Neuronal stem cell (in vitro differentiated cells): ENCODE measurements around the gene CCND3.

Experiments
- DNase-seq: peaks from one replicate; pipeline ENCODE4 v3.0.0-alpha.2; 2013; ENCODE audit warnings: low spot score
- H2AFZ ChIP-seq: one replicate; pipeline ENCODE4 v1.6.1; 2013; ENCODE audit warnings: mild to moderate bottlenecking, low read length, inconsistent platforms
- H2AK5ac ChIP-seq: 2 replicates; pipeline ENCODE4 v1.6.1; 2013; ENCODE audit warnings: low read depth, mild to moderate bottlenecking, inconsistent platforms, low read length, moderate library complexity, mixed read lengths
- H2BK120ac ChIP-seq: 2 replicates; pipeline ENCODE4 v1.6.1; 2013; ENCODE audit warnings: low read depth, mild to moderate bottlenecking, inconsistent platforms, low read length, moderate library complexity, mixed read lengths
- H2BK12ac ChIP-seq: one replicate; pipeline ENCODE4 v1.6.1; 2013; ENCODE audit warnings: low read length, inconsistent platforms
- H2BK15ac ChIP-seq: 2 replicates; pipeline ENCODE4 v1.6.1; 2013; ENCODE audit warnings: mild to moderate bottlenecking, low read length, inconsistent platforms, mixed read lengths
- H2BK5ac ChIP-seq: one replicate; pipeline ENCODE4 v1.6.1; 2013; ENCODE audit warnings: inconsistent platforms, mild to moderate bottlenecking, low read length, moderate library complexity
- H3K14ac ChIP-seq: one replicate; pipeline ENCODE4 v1.6.1; 2013; ENCODE audit warnings: low read length, inconsistent platforms
- H3K18ac ChIP-seq: 2 replicates; pipeline ENCODE4 v1.6.1; 2013; ENCODE audit warnings: low read length, inconsistent platforms
- H3K23ac ChIP-seq: 2 replicates; pipeline ENCODE4 v1.6.1; 2013; ENCODE audit warnings: low read depth, mild to moderate bottlenecking, mixed read lengths, low read length, inconsistent platforms; ENCODE audit not compliant: poor library complexity
- H3K27ac ChIP-seq: replicated peaks from 3 replicates; pipeline ENCODE4 v1.5.1; 2013; ENCODE audit warnings: low read length, inconsistent platforms
- H3K27me3 ChIP-seq, 3 experiments: 2 replicates each; pipeline ENCODE4 v1.6.1; 2013; ENCODE audit warnings: low read length in 3 of 3, mild to moderate bottlenecking in 2 of 3, inconsistent platforms in 1 of 3, low read depth in 1 of 3, mixed read lengths in 1 of 3, moderate library complexity in 1 of 3; ENCODE audit not compliant: control insufficient read depth in 3 of 3, insufficient read depth in 3 of 3
- H3K36me3 ChIP-seq, 2 donors: replicated peaks in 1 of 2; 2 replicates each; pipeline ENCODE4 v1.6.1; 2013; ENCODE audit warnings: low read length in 2 of 2; ENCODE audit not compliant: control insufficient read depth in 2 of 2, insufficient read depth in 2 of 2
- H3K4ac ChIP-seq: 2 replicates; pipeline ENCODE4 v1.6.1; 2013; ENCODE audit warnings: inconsistent platforms, mild to moderate bottlenecking, low read length, moderate library complexity
- H3K4me1 ChIP-seq, 2 donors: 1 replicate in 1 of 2; 2 replicates in 1 of 2; pipeline ENCODE4 v1.6.1; 2013; ENCODE audit warnings: low read length in 2 of 2, low read depth in 1 of 2; ENCODE audit not compliant: control insufficient read depth in 2 of 2, insufficient read depth in 1 of 2
- H3K4me2 ChIP-seq: one replicate; pipeline ENCODE4 v1.6.1; 2013; ENCODE audit warnings: mild to moderate bottlenecking, low read length, inconsistent platforms; ENCODE audit not compliant: insufficient read depth, poor library complexity, severe bottlenecking
- H3K4me3 ChIP-seq, 2 donors: 2 replicates each; pipeline ENCODE4 v1.5.1; 2013; ENCODE audit warnings: low read length in 2 of 2, mild to moderate bottlenecking in 2 of 2, inconsistent platforms in 1 of 2, moderate library complexity in 1 of 2
- H3K79me1 ChIP-seq: one replicate; pipeline ENCODE4 v1.6.1; 2013; ENCODE audit warnings: low read depth, mild to moderate bottlenecking, inconsistent platforms, low read length, moderate library complexity
- H3K9ac ChIP-seq: one replicate; pipeline ENCODE4 v1.6.1; 2013; ENCODE audit warnings: mild to moderate bottlenecking, low read depth, low read length, inconsistent platforms; ENCODE audit not compliant: poor library complexity
- H3K9me3 ChIP-seq, 2 donors: replicated peaks in 1 of 2; 2 replicates each; pipeline versions ENCODE3 to v1.6.1; 2013; ENCODE audit warnings: low read length in 2 of 2, mild to moderate bottlenecking in 2 of 2, inconsistent platforms in 1 of 2, low read depth in 1 of 2, mixed read lengths in 1 of 2, moderate library complexity in 1 of 2; ENCODE audit not compliant: control insufficient read depth in 2 of 2, insufficient read depth in 1 of 2
- H4K8ac ChIP-seq: one replicate; pipeline ENCODE4 v1.6.1; 2013; ENCODE audit warnings: low read depth, mild to moderate bottlenecking, inconsistent platforms, low read length, moderate library complexity
- H4K91ac ChIP-seq: one replicate; pipeline ENCODE4 v1.6.1; 2013; ENCODE audit warnings: low read length, low read depth, mild to moderate bottlenecking, inconsistent platforms; ENCODE audit not compliant: poor library complexity
- WGBS, 2 donors: extraction: QIAGEN DNeasy Blood & Tissue Kit; methylation state at CpG; one replicate each; pipeline ENCODE4 v1.1.7; 2013; ENCODE audit warnings: missing lambda C conversion rate in 2 of 2, mixed read lengths in 1 of 2; ENCODE audit not compliant: insufficient read length in 2 of 2, insufficient replicate concordance in 1 of 2; ENCODE audit errors: extremely low coverage in 2 of 2; 5-methylcytosine and 5-hydroxymethylcytosine counted together

The CCND3 gene

GRCh38 chr6:41921712-41921998 is 20.0 kb downstream of the CCND3 start:
- no peak overlapping the region for H3K4ac ChIP-seq
- no peak overlapping the region for H3K27ac ChIP-seq
- H4K91ac ChIP-seq = no peak overlapping the region
- H3K14ac ChIP-seq = peak overlapping the region; percentile 63
- H3K9me3 ChIP-seq = no peaks in the 10 kb centered on the region
- DNase-seq = no peak
- no peak overlapping the region for H3K18ac ChIP-seq
- WGBS, 2 donors = no CpG with 5 or more reads among the region's 20 CpGs
- H2AK5ac ChIP-seq = peak overlapping the region; percentile 57
- peaks cover 13% of the 10 kb centered on the region for H3K79me1 ChIP-seq
- H3K9ac ChIP-seq = peak overlapping the region; percentile 96
- no peaks in the 10 kb centered on the region for H3K27me3 ChIP-seq
- H3K36me3 ChIP-seq = peaks cover 16 to 45% of the 10 kb centered on the region in 2 donors
- H2BK15ac ChIP-seq = no peak overlapping the region
- no peak overlapping the region for H4K8ac ChIP-seq
- peak overlapping the region; percentile 92 for H2AFZ ChIP-seq
- no peak overlapping the region for H2BK12ac ChIP-seq
- H3K4me2 ChIP-seq = peak overlapping the region; percentile 70
- peak overlapping the region; percentile 67 for H2BK5ac ChIP-seq
- no peak overlapping the region for H2BK120ac ChIP-seq
- peaks cover 7 to 16% of the 10 kb centered on the region in 2 donors for H3K4me1 ChIP-seq
- peak overlapping the region; percentile 87 for H3K23ac ChIP-seq
- H3K4me3 ChIP-seq = peak overlapping the region; percentile 66 to 92

DNA sequence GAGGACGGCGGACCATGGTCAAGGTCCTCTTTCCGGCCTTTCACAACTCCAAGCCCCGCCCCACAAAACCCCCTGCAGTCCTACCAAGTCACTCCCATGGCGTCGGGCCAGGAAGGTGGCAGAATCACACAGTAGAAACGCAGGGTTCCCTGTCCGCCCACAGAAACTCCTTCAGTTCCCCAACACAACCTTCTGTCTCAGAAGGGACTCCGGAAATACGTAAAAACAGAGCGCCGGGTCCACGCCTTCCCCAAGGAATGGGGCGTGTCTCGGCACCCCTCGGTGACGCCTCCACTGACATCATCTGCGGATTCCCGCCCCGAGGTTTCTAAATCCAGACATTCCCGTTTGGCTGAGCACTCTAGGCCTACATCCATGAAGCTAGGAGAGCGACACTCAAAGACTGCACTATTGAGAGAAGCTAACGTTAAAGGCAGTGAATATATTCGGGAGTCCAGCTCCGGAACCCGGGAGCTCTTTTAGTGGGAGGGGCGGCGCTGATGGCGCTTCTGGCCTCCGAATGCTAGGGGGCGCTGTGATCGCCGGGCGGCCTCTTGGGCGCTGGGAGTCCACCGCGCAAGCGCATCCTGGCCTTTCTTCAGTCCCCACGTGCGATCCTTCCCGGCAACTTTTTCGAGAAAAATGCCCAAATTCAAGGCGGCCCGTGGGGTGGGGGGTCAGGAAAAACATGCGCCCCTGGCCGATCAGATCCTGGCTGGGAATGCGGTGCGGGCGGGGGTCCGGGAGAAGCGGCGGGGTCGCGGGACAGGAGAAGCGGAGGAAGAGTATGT is 20.5 kb downstream of the CCND3 start, which contains the start of the genes BYSL and MED20:
BYSL (plus strand) TSS at position 579 of the 791 bp plus-strand sequence; CDS start at position 643, 64 bp downstream.
MED20 (minus strand) TSS at position 219 of the 791 bp plus-strand sequence; CDS start at position 98, 121 bp downstream.
- no peak within 1 kb of the TSS for H3K4ac ChIP-seq
- no peak within 1 kb of the TSS for H4K8ac ChIP-seq
- H3K36me3 ChIP-seq = peaks cover 17 to 46% of the 10 kb centered on the region in 2 donors
- DNase-seq = peak; percentile 95
- H3K14ac ChIP-seq = peak within 1 kb of the TSS; percentile 63
- peaks cover 7 to 16% of the 10 kb centered on the region in 2 donors for H3K4me1 ChIP-seq
- peak within 1 kb of the TSS; percentile 66 to 92 for H3K4me3 ChIP-seq
- H2BK12ac ChIP-seq = no peak within 1 kb of the TSS
- H3K27ac ChIP-seq = peak within 1 kb of the TSS; percentile 94
- H4K91ac ChIP-seq = no peak within 1 kb of the TSS
- H3K18ac ChIP-seq = peak within 1 kb of the TSS; percentile 86
- no peak within 1 kb of the TSS for H2BK15ac ChIP-seq
- H2BK5ac ChIP-seq = peak within 1 kb of the TSS; percentile 67
- H3K9me3 ChIP-seq = no peaks in the 10 kb centered on the region
- H3K23ac ChIP-seq = peak within 1 kb of the TSS; percentile 87
- H2AK5ac ChIP-seq = peak within 1 kb of the TSS; percentile 57
- WGBS, 2 donors = no CpG with 5 or more reads among the region's 55 CpGs
- peak within 1 kb of the TSS; percentile 92 for H2AFZ ChIP-seq
- H3K27me3 ChIP-seq = no peaks in the 10 kb centered on the region
- peaks cover 13% of the 10 kb centered on the region for H3K79me1 ChIP-seq
- peak within 1 kb of the TSS; percentile 81 for H3K4me2 ChIP-seq
- H3K9ac ChIP-seq = peak within 1 kb of the TSS; percentile 96
- no peak within 1 kb of the TSS for H2BK120ac ChIP-seq

DNA sequence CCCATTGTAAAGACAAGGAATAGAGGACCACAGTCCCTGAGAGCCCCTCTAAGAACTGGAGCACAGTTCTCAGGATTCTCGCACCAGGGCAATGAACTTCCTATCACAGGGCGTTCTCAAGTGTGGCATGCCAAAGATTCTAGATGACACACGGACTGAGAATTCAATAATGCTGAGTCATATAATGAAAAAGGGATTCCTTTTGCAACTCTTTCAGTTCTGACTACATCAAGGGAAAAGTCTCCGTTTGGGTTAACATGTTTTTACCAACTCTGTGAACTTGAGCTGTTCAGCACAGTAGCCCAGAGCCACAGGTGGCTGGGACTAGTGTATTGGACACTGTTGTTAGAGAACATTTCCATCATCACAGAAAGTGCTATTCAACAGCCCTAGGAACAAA is 24.1 kb downstream of the CCND3 start:
- Histone ChIP-seq H2BK12ac (no peak overlapping the region), H3K4me3 (no peak overlapping the region), H3K14ac (no peak overlapping the region), H3K4me1 (peaks cover 4 to 12% of the 10 kb centered on the region in 2 donors), H3K27ac (no peak overlapping the region), H3K9ac (no peak overlapping the region), H3K23ac (no peak overlapping the region), H3K4me2 (no peak overlapping the region), H3K36me3 (peaks cover 12 to 48% of the 10 kb centered on the region in 2 donors), H4K91ac (no peak overlapping the region), H3K27me3 (no peaks in the 10 kb centered on the region), H3K79me1 (peaks cover 3% of the 10 kb centered on the region), H2AFZ (no peak overlapping the region), H3K4ac (no peak overlapping the region), H2BK15ac (no peak overlapping the region), H2BK5ac (no peak overlapping the region), H2AK5ac (no peak overlapping the region), H3K18ac (no peak overlapping the region), H4K8ac (no peak overlapping the region), H2BK120ac (no peak overlapping the region), H3K9me3 (no peaks in the 10 kb centered on the region)
- DNase-seq = no peak
- no CpG with 5 or more reads among the region's 4 CpGs for WGBS, 2 donors

GRCh38 chr6:41914869-41915530 is 26.6 kb downstream of the CCND3 start:
- H2AFZ ChIP-seq = no peak overlapping the region
- no peak overlapping the region for H2AK5ac ChIP-seq
- no peak overlapping the region for H3K14ac ChIP-seq
- H3K4me2 ChIP-seq = no peak overlapping the region
- DNase-seq = no peak
- H3K23ac ChIP-seq = no peak overlapping the region
- H4K8ac ChIP-seq = no peak overlapping the region
- no peak overlapping the region for H2BK12ac ChIP-seq
- H3K36me3 ChIP-seq = peaks cover 12 to 57% of the 10 kb centered on the region in 2 donors
- H2BK120ac ChIP-seq = no peak overlapping the region
- peaks cover 0 to 5% of the 10 kb centered on the region in 2 donors for H3K4me1 ChIP-seq
- no peak overlapping the region for H2BK5ac ChIP-seq
- no peak overlapping the region for H2BK15ac ChIP-seq
- H3K9ac ChIP-seq = no peak overlapping the region
- H3K79me1 ChIP-seq = no peaks in the 10 kb centered on the region
- no CpG with 5 or more reads among the region's 4 CpGs for WGBS, 2 donors
- H3K4ac ChIP-seq = no peak overlapping the region
- no peaks in the 10 kb centered on the region for H3K27me3 ChIP-seq
- no peak overlapping the region for H3K18ac ChIP-seq
- H4K91ac ChIP-seq = no peak overlapping the region
- H3K9me3 ChIP-seq = no peaks in the 10 kb centered on the region
- H3K4me3 ChIP-seq = no peak overlapping the region
- no peak overlapping the region for H3K27ac ChIP-seq
